ENCODE results near the gene TGFBR3L.
"Not testable (repeated sequence)": the region's sequence is repeated elsewhere in the genome, so short reads cannot be mapped to it uniquely, and the experiment has no call there.

The TGFBR3L gene

DNA sequence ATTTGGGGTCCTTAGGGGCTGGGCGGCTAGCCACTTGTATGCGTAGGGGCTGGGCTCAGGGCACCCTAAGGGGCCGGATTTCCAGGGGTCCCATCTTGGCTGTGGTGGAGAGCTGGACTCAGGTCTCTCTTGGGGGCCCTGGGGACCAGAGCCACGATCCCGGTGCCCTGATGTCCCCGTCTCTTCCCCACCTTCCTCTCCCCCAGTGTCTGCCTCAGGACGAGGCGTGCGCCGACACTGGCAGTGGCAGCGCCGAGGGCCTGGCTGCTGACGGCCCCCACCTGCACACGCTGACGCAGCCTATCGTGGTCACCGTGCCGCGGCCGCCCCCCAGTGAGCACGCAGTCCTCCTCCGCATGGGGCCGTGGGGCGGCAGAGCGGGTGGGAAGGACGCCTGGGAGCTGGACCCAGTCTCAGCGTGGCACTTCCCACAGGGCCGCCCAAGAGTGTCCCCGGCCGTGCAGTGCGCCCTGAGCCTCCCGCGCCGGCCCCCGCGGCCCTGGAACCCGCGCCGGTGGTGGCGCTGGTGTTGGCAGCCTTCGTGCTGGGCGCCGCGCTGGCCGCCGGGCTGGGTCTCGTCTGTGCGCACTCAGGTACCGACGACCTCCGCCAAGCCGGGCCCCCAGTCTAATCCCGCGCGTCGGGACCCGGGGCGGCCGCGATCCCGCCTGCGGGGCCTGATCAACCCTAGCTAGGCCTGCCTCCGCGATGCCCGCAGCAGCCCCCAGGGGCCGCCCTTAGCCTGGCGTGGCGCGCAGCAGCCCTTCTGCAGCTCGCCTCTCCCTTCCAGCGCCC, 2.8 kb downstream of the TGFBR3L start:
- peak; percentile 44 for DNase-seq

DNA sequence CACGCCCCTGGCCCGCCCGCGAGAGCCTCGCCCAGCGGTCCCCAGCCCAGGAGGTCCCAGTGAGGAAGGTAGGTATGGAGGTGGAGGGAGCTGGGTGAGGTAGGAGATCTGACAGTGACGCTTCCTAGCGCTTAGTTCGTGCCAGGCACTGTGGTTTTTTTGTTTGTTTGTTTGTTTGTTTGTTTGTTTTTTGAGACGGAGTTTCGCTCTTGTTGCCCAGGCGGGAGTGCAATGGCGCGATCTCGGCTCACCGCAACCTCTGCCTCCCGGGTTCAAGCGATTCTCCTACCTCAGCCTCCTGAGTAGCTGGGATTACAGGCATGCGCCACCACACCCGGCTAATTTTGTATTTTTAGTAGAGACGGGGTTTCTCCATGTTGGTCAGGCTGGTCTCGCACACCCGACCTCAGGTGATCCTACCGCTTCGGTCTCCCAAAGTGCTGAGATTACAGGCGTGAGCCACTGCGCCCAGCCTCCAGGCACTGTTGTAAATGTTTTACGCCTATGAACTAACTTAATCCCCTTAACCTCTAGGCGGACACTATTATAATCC, 3.5 kb downstream of the TGFBR3L start:
- DNase-seq, result not testable (repeated sequence)

DNA sequence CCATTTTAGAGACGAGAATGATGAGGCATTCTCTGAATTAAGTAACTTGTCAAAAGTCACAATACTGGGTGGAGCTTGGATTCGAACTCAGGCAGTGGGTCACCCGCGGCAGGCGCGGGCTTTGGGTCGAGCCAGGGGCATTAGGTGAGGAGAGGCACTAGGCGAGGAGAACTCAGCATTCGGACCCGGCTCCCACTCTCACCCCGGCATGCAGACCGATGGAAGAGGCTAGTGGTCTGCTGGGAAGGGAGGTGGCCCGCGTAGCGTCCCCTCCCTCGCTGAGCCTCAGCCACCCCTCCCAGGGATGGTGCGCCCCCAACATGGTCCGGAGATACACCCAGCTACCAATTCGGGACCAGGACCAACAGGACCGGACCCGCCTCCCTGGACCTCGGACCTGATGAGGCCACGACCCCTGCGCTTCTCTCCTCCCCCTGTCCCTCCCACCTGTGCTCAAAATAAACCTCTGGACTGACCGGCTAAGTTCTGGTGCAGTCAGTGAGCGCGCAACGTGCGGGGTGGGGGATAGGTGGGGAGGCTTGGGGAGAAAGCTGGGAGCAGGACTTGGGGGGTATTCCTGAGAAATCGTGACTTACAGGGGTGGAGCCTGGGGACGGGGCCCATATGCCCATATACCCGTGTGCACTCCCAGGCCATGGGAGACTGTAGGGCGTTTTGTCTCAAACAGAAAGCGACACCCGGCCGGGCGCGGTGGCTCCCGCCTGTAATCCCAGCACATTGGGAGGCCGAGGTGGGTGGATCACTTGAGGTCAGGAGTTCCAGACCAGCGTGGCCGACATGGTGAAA, 4.2 kb downstream of the TGFBR3L start:
- DNase-seq, result no peak

DNA sequence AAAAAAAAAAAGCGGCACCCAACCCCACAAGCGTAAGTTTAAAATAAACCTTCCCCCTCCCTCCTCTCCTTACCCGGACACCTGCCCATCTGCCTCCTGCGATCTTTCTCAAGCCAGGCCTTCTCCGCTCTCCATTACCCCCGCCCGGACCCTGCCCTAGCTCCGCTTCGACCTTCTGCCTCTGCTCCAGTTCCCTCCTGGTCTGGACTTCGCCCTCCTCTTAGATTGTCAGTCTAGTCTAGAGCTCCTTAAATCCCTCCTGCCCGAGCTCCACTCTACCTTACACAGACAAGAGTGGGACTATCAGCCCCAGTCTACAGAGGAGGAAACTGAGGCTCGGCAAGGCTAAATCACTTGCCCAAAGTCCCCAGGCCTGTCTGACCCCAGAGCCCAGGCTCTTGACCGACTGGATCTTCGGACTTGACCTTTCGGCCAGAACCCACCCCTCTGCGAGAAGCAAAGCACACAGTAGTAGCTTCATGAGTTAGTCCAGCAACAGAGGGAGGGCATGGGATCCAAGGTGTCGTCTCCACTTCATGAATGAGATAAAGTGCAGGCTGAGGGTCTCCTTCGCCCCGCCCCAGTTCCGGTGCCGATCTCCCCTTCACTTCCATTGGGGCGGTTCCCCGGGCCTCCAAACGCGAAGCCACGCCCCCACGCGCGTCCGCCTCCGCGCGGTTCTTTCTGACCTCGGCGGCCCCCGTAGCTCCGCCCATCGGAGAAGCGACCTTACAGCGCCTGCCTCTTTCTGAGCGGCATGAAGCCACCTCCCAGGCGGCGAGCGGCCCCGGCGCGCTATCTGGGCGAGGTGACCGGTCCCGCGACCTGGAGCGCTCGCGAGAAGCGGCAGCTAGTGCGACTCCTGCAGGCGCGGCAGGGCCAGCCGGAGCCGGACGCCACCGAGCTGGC, 5.2 kb downstream of the TGFBR3L start, which contains the start of gene SNAPC2:
TSS of gene SNAPC2 (plus strand) at position 729 of the 909 bp plus-strand sequence. CDS start at position 758, 29 bp downstream.
- peak; percentile 96 for DNase-seq

DNA sequence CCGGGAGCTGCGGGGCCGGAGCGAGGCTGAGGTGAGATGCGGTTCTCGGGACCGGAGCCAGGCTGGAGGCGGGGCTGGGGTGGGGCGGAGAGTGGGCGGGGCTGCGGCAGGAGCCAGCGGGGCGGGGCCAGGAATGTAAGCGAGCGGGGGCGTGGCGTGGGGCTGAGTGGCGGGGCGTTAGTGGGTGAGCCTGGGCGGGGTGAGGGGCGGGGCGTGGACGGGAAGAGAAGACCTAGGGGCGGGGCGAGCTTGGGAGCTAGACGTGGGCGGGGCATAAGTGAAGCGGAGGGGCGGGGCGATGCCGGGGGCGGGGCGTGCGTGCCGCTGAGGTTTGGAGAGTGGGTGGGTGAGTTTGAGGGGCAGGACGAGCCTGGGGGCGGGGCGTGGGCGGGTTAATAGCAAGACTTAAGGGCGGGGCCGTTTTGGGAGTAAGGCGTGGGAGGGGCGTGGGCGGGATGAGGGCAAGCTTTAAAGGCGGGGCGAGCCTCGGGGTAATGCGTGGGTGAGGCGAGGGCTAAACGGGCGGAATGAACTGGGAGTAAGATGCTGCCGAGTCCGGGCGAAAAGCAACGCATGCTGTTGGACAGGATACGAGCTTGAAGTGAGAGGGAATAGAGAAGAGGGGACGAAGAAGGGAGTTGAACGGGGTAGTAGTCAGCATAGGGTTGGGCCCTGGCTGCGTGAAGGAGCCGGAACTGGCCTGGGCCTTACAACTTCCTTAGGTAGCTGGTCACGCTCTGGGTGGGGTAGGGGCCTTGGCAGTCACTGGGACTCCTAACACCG, 6.1 kb downstream of the TGFBR3L start:
- peak; percentile 97 for DNase-seq

DNA sequence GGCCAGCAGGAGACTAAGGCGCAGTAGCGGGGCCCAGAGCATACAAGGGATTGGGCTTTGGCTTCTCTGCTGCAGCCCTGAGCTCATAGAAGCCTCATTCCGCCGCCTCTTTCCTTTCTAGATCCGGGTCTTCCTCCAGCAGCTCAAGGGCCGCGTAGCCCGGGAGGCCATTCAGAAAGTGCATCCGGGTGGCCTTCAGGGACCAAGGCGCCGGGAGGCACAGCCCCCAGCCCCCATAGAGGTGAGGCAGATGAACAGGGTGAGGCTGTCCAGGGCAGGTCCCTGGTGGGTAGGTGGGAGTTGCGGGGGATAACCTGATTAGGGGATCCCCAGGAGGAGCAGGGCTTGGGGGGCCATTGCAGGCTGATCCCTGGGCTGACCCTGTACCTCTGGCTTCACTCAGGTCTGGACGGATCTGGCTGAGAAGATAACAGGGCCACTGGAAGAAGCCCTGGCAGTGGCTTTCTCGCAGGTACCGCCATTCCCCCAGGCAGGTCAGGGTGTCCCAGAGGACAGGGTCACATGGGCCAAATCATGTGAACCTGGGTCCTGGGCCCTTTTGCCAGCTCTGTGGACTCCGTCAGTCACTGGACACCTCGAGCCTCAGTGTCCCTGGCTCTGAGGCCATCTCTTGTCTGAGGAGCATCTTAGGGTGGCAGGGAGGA, 6.8 kb downstream of the TGFBR3L start:
- DNase-seq, result no peak

DNA sequence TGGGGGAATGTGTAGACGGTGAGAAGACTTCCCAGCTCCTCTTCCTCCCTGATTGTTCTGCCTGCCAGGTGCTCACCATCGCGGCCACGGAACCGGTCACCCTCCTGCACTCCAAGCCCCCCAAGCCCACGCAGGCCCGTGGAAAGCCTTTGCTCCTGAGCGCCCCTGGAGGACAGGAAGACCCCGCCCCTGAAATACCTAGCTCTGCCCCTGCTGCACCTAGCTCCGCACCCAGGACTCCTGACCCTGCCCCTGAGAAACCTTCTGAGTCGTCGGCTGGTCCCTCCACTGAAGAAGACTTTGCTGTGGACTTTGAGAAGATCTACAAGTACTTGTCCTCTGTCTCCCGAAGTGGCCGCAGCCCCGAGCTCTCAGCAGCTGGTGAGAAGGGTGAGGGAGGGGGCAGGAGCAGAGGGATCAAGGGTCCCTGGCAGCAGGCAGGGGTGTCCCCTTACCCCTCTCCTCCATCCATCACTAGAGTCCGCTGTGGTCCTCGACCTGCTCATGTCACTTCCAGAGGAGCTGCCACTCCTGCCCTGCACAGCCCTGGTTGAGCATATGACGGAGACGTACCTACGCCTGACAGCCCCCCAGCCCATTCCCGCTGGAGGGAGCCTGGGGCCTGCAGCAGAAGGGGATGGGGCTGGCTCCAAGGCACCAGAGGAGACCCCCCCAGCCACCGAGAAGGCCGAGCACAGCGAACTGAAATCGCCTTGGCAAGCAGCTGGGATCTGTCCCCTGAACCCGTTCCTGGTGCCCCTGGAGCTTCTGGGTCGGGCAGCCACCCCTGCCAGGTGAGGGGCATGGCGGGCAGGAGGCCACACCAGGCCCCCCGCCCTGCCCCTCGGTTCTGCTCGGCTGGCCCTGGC, 7.6 kb downstream of the TGFBR3L start:
- no peak for DNase-seq

DNA sequence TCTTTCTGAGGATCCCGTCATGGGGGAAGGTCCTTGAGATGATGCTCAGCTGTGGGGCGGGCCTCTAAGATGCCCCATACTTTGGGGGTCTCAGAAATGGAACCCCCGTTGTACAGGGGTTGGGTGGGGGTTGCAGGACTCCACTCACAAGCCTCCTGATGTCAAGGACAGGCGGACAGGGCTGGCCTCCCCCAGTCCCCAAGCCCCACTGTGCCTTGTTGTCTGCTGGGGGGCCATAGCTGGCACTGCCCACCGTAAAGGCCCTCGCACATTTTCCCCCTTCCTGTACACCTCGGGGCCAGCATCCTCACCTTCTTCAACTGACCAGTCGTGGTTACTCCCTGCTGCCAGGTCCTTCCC, 8.2 kb downstream of the TGFBR3L start:
- no peak for DNase-seq

DNA sequence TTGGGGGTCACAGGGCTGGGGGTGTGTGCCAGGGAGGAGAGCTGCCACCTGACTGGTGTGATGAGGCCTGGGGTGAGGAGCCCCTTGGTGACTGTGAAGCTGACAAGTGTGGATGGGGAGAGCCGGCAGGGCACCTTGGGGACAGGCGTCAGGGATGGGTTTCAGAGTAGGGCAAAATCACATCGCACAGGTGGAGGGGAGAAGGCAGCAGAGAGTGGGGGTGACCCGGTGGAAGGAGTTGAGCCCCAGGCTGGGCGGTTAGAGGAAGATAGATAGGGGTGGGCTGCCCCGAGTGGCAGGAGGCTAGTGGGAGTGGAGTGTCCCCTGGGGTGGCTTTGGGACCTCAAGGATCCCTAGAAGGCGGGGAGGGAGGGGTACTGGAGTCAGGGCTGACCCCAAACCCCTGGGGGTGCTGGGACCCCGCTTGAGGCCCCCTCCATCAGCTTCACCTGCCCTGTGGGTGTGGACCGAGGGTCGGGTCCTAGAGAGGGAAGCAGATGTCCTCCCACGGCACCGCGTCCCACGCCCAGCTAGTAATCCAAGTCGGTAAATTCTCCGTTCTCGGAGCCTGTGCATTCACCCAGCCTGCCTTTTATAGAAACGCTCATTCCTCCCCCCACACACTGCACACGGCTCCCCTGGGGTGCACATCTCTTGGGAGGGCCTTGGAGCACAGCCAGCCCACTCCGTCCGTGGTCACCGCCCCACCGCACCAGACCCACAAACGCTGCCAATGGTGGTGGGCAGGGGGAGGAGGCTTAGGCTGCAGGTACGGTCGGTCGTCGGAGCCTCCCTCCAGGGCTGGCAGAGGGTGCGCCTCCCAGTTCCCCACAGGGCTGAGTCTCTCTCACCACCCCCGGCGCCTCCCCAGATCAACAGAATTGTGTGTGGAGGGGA, 8.9 kb downstream of the TGFBR3L start:
- DNase-seq, result no peak

DNA sequence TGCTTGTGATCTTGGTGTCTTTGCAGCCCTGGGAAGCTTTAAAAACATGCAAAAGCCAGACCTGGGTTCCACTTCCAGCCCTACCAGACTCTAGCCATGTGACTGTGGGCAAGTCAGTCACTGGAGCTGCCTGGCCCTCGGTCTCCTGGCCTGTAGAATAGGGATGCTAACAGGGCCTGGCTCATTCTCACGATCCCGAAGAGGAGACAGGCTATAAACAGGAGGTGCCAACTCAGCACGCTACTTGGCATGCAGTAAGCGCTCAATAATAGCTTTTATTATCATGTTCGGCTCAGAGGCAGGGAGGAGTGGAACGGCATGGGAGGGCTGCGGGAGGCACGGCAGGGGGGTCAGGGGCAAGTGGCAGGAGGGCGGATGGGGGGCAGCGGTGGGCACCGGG, 9.6 kb downstream of the TGFBR3L start:
- DNase-seq, result no peak

DNA sequence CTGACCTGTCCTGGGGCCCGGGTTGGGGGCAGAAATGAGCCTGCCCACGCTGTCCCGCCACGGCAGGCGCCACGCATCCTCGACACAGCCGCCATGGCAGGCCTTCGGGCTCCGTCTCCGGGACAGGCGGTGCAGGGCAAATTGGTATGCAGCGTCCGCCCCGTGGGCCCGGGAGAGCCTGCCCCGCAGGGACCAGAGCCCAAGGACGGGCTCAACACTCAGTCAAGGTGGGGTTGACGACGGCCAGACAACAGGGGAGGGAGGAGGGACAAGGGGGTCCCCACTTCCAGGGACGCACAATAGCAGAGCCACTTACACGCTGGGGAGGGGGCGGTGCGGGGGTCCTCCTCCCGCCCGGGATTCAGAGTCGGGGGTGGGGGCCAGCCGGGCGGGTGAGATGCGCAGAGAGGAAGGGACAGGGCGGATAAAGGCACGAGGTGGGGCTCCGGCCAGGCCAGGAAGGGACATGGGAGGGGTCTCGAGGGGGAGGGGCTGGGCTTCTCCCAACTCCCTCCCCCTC, 10.1 kb downstream of the TGFBR3L start:
- DNase-seq, result no peak

DNA sequence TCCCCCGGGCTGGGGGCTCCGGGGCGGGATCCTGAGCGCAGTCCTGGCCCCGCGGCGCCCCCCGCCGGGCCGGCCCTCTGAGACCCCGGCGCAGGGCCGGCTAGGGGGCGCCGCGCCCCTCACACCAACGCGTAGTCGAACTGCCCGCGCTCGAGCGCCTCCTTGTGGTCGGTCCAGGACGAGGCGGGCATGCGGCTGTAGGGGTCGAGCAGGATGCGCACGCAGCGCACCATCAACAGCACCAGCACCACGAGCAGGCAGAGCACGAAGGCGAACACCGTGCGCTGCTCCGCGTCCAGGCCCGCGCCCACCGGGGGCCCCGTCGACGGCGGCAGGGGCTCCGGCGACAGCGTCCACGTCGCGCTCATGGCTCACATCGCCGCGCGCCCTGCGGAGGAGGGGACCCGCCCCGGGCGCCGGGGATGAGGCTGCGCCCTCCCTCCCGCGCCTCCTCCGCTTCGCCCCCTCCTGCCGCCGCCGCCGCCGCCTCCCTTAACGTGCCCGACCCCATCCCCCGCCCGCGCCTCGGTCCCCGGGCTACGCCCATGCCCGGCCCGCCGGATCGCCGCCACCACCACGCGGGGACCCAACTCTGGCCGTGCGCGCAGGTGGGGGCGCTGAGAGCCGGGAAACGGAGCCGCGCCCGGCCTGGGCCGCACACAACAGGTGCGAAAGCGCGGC, 10.7 kb downstream of the TGFBR3L start:
- DNase-seq, result peak; percentile 74

DNA sequence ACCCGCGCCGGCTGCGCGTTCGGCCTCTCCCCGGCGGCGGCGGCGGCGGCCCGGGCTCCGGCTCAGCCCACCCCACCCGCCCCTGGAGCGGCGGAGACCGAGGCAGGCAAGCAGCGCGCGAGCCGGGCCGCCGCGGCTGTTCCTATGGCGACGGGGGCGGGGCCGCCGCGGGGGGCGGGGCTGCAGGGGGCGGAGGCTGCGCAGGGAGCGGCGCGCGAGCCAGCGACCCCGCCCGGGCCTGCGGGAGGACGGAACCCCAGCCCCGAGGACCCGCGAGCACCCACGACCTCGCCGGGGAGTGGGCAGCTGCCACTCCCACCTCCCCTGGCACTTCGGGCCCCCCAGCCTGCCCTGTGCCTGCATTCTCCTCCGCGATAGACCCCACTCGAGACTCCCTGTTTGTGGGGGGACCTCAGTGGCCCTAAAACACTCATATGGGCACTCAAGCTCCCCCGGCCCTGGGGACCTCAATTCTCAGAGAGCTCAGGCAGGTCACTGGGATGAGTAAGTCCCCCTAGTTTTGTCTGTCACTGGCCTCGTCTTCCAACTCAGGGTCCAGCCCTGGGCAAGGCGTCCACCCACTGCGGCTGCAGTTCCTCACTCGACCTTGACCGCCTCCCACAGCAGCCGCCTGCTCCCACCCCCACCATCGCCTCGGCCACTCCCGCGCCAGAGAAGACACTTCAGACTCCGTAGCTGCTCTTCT, 11.5 kb downstream of the TGFBR3L start, which contains the start of gene CTXN1:
TSS of gene CTXN1 (minus strand) at position 115 of the 706 bp plus-strand sequence. CDS start 597 bp downstream, outside the sequence.
- DNase-seq, result peak; percentile 65

DNA sequence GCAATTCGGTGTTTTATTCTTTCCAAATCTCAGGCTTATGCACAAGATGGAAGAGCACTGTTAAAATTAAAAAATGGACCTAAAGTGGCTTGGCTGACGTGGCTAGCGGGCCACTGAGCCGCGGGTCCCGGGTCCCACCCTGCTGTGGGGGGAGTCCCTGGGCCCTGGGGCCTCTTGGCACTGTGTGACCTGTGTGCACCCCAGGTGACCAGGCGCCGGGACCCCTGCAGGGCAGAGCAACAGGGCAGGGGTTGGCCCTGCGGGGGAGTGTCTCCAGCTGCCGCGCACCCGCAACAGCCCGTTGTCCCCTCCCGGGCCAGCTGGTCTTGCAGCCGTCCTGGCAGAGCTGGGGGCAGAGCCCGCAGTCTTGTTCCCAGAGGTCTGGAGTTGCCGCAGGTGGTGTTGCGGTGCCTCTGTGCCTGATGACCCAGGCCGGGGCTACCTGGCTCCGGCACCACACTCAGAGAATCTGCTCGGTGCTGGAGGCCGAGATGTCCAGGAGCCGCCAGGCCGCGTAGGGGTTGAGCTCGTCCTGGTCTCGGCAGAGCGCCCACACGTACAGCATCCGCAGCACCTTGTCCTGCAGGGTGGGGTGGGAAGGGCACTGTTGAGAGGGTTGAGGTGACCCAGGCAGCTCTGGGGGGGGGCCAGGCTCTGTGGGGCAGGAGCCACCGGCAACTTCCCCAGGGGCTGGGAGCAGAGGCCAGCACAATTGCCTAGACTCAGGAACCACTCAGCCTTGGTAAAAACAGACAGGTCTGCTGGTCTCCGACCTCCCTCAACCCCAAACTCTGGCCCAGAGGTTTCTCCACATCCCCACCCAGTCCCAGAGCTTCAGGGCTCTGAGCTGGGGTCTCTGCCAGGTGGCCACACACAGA, 12.3 kb downstream of the TGFBR3L start:
- DNase-seq, result no peak

DNA sequence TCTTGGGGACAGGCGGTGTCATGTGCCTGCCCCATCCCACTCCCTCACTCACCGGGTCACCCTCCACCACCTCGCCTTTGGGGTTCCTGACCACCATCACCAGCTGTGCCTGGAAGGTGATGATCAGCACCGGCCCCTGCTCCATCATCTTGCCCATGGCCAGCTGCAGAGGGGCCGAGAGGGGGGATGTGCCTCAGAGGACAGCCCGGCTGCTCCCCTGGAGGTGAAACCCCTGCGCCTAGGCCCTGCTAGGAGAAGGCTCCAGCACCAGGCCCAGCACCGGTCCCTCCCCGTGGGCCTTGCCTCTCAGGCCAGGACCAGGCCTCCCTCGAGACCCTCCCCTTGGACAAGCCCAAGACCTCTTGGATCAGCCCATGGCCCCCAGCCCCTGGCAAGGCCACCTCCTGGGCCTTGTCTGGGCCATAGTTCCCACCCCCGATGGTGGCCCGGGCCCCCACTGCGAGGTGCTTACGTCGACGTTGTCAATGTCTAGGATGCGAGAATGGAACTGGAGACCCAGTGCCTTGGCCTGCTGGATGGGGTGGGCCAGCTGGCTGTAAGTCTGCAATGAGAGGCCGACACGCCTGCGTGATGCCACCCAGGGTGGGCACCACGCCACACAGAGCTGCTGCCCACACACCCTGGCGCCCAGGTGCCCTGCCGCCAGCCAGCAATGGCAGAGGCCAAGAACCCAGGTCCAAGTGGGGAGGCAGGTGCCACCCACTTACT, 13.1 kb downstream of the TGFBR3L start:
- DNase-seq, result no peak

DNA sequence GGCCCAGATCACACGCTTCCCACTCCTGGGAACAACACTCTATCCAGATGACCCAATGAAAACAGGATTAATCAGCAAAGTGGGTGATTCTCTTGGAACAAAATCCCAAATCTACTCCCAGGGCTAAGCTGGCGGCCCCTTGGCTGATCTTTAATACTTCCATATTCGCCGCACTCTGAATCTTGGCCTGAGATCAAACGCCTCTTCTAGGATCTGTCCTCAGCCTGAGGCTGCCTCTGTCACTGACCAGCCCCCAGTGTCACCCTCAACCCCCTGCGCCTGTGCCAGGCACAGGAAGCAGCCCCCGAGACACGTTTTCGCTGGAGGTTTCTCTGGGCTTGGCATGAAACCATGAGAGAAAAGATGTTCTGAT, 13.7 kb downstream of the TGFBR3L start:
- no peak for DNase-seq
